HG03159 (cell line): ENCODE data around the gene TMEM178B.
"Not testable (repeated sequence)": the region's sequence is repeated elsewhere in the genome, so short reads cannot be mapped to it uniquely, and the experiment has no call there.

Experiments used
- ATAC-seq: cut with Tn5 transposase; IDR thresholded peaks from one replicate; pipeline ENCODE4 v1.9.1; 2021; ENCODE audit warnings: mild to moderate bottlenecking, moderate library complexity; ENCODE audit not compliant: unreplicated experiment

TMEM178B gene

GRCh38 chr7:141178486-141179135 is 104.7 kb downstream of the TMEM178B start:
- ATAC-seq, result no peak

GRCh38 chr7:141181812-141182211 is 107.9 kb downstream of the TMEM178B start:
- ATAC-seq, result no peak

GRCh38 chr7:141184532-141185190 is 110.8 kb downstream of the TMEM178B start:
- no peak for ATAC-seq

GRCh38 chr7:141185369-141185967 is 111.6 kb downstream of the TMEM178B start:
- no peak for ATAC-seq

- ATAC-seq, result no peak
Measured at GRCh38 chr7:141189231-141189630, 115.4 kb downstream of the TMEM178B start.

GRCh38 chr7:141190495-141190894 is 116.6 kb downstream of the TMEM178B start:
- no peak for ATAC-seq

GRCh38 chr7:141191277-141191676 is 117.4 kb downstream of the TMEM178B start:
- ATAC-seq, result no peak

- no peak for ATAC-seq
Measured at GRCh38 chr7:141193066-141193465, 119.2 kb downstream of the TMEM178B start.

GRCh38 chr7:141195722-141196121 is 121.9 kb downstream of the TMEM178B start:
- not testable (repeated sequence) for ATAC-seq

GRCh38 chr7:141198194-141198958 is 124.5 kb downstream of the TMEM178B start:
- ATAC-seq, result no peak

GRCh38 chr7:141200191-141201108 is 126.6 kb downstream of the TMEM178B start:
- no peak for ATAC-seq

- no peak for ATAC-seq
Measured at GRCh38 chr7:141201145-141201885, 127.5 kb downstream of the TMEM178B start.

- ATAC-seq, result no peak
Measured at GRCh38 chr7:141202535-141202934, 128.7 kb downstream of the TMEM178B start.

GRCh38 chr7:141203177-141203576 is 129.3 kb downstream of the TMEM178B start:
- ATAC-seq, result no peak

- ATAC-seq, result no peak
Measured at GRCh38 chr7:141203586-141203985, 129.7 kb downstream of the TMEM178B start.

GRCh38 chr7:141207661-141208060 is 133.8 kb downstream of the TMEM178B start:
- no peak for ATAC-seq

GRCh38 chr7:141208539-141208938 is 134.7 kb downstream of the TMEM178B start:
- no peak for ATAC-seq

- ATAC-seq, result no peak
Measured at GRCh38 chr7:141209454-141209853, 135.6 kb downstream of the TMEM178B start.

GRCh38 chr7:141210862-141211261 is 137.0 kb downstream of the TMEM178B start:
- no peak for ATAC-seq

GRCh38 chr7:141213226-141213625 is 139.4 kb downstream of the TMEM178B start:
- ATAC-seq, result no peak
